Activated B cell treated with CpG ODN at 0.5 μM for 24 hours (primary cell): ENCODE data around the gene ORC1. TPM values are rescaled to one million over a fixed set of nuclear protein-coding genes. Genes with fewer than 3 reads are reported as not detected.

ENCODE experiments used
- ATAC-seq: fragments of 200-7000 bp; cut with Tn5 transposase; one replicate; pipeline ENCODE4 v1.10.0; 2021; ENCODE audit warnings: low read depth, mild to moderate bottlenecking, moderate library complexity
- CTCF ChIA-PET: fragments of 350-600 bp; sonication (Branson Sonifier 250); formaldehyde crosslinking; loops from one replicate; lab custom pipeline; 2021; ENCODE audit warnings: antibody characterized with exemption; lab: Charles Lee
- POLR2A ChIA-PET: fragments of 350-600 bp; sonication (Branson Sonifier 250); formaldehyde crosslinking; loops from one replicate; lab custom pipeline; 2021; ENCODE audit warnings: antibody characterized with exemption; lab: Charles Lee
- DNase-seq: peaks from one replicate; pipeline ENCODE4 v3.0.0; 2022
- H3K27ac Mint-ChIP-seq: one replicate; pipeline ENCODE4 v1.8.0; 2020; ENCODE audit warnings: mixed read lengths
- H3K27me3 Mint-ChIP-seq: one replicate; pipeline ENCODE4 v1.8.0; 2021; ENCODE audit warnings: mixed read lengths
- H3K36me3 Mint-ChIP-seq: one replicate; pipeline ENCODE4 v1.8.0; 2021; ENCODE audit warnings: low read depth, mixed read lengths
- H3K4me1 Mint-ChIP-seq: one replicate; pipeline ENCODE4 v1.8.0; 2021; ENCODE audit warnings: mixed read lengths
- H3K4me3 Mint-ChIP-seq: one replicate; pipeline ENCODE4 v1.8.0; 2020; ENCODE audit warnings: mild to moderate bottlenecking, mixed read lengths
- H3K9me3 Mint-ChIP-seq: one replicate; pipeline ENCODE4 v1.8.0; 2020; ENCODE audit warnings: mixed read lengths
- intact Hi-C: fragments of 100-400 bp; cut with micrococcal nuclease; formaldehyde crosslinking; loops from one replicate; pipeline ENCODE4 v1.15.1; 2024
- total RNA-seq: library from RNA; stranded (reverse); gene quantifications from 2 replicates; pipeline ENCODE4 v1.2.3, GENCODE V29; 2022
- TF ChIP-seq, protein P1 (sequence below): fragments of 200-600 bp; IDR thresholded peaks from one replicate; pipeline ENCODE4 v1.8.0; 2022; ENCODE audit warnings: antibody characterized with exemption, mild to moderate bottlenecking

Gene ORC1
- total RNA-seq, 1 donor from 2014 or later, result 3.2 TPM

DNA sequence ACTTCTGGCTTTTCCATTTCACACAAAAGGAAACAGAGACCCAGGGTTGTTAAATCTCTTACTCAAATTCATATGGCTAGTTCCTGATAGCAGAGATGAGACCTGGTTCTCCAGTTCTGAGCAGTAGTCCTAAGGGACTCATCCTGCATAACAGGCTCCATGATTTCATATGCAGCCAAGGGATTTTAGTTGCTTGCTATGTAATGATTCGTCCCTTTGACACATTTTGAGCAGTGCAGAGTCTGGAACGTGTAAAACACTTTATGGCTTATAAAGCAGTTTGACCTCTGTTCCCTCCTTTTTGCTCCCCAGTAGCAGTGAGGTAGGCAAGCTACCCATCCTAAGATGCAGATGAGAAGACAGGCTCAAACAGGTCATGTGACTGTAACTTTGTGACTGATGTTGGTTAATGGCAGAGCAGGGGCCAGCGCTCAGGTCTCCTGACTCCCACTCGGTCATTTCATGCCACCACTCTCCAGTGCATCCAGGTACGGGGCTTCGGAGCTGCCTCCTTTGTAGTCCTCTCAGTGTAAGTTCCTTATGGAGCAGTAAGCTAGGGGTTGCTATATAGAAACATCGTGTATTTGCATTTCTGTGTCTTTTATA is 62.5 kb downstream of the ORC1 start:
- H3K27ac Mint-ChIP-seq, result no peak overlapping the region
- no peaks in the 10 kb centered on the region for H3K4me1 Mint-ChIP-seq
- CTCF ChIA-PET, result no interaction called here
- H3K36me3 Mint-ChIP-seq, result no peaks in the 10 kb centered on the region
- no peak for DNase-seq
- H3K9me3 Mint-ChIP-seq, result no peaks in the 10 kb centered on the region
- POLR2A ChIA-PET, result interaction anchor here (0.7 kb wide), 1 partner anchor 15 kb away, joined by 5 read pairs; no protein-coding TSS in a partner anchor
- no peak overlapping the region for H3K4me3 Mint-ChIP-seq
- ATAC-seq, result no peak
- peaks cover 2% of the 10 kb centered on the region for H3K27me3 Mint-ChIP-seq
- intact Hi-C loops, result no loop called here
- TF ChIP-seq, protein P1, sequence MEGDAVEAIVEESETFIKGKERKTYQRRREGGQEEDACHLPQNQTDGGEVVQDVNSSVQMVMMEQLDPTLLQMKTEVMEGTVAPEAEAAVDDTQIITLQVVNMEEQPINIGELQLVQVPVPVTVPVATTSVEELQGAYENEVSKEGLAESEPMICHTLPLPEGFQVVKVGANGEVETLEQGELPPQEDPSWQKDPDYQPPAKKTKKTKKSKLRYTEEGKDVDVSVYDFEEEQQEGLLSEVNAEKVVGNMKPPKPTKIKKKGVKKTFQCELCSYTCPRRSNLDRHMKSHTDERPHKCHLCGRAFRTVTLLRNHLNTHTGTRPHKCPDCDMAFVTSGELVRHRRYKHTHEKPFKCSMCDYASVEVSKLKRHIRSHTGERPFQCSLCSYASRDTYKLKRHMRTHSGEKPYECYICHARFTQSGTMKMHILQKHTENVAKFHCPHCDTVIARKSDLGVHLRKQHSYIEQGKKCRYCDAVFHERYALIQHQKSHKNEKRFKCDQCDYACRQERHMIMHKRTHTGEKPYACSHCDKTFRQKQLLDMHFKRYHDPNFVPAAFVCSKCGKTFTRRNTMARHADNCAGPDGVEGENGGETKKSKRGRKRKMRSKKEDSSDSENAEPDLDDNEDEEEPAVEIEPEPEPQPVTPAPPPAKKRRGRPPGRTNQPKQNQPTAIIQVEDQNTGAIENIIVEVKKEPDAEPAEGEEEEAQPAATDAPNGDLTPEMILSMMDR, result no peak

DNA sequence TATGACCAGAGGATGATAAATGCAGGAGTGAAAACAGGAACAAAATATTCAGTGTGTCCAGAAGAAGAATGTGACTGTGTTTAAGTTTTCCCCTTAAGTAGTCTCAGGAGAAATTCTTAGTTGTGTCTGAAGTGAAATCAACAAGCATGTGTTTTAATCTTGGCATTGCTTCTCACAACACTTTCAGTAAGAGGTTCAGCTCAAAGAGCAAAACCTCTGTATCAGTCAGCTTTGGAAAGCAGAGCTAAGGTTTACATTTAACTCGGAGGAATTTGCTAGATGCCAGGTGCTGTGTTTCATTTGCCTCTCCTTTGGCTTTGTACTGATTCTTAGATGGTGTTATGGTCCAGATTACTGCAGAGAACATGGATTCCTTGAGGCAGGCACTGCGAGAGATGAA is 66.8 kb downstream of the ORC1 start:
- Mint-ChIP-seq H3K36me3 (no peaks in the 10 kb centered on the region), H3K4me3 (no peak overlapping the region), H3K4me1 (no peaks in the 10 kb centered on the region), H3K27me3 (peaks cover 2% of the 10 kb centered on the region), H3K27ac (no peak overlapping the region), H3K9me3 (no peaks in the 10 kb centered on the region)
- TF ChIP-seq, protein P1, result no peak
- DNase-seq (no peak), ATAC-seq (no peak)
- ChIA-PET POLR2A (no interaction called here), CTCF (no interaction called here)
- intact Hi-C loops, result no loop called here

DNA sequence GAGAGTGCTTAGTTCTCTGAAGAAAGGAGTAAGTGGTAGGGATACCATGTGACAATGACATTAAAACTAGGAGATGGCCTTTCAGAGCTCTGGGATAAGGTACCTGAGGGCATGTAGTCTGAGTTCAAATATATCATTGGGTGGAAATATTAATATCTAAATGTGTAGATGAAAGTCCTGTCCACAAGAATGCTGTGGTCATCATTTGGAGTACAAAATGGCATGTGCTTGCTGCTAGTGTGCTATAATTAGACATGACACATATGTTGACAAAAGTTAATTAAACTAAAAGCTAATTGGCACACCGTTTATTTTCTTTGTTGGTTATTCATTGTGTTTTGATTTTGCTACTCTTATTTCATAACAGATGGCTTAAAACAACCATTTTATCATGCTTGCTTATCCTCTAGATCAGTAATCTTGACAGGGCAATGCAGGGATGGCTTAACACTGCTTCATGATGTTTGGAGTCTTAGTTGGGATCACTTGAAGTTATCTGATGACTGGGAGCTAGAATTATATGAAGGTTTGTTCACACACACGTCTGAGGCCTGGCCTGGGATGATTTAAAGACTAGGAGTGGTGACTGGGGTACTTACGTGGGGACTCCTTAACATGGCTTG is 69.2 kb downstream of the ORC1 start:
- intact Hi-C loops, result no loop called here
- no peaks in the 10 kb centered on the region for H3K4me1 Mint-ChIP-seq
- H3K36me3 Mint-ChIP-seq, result no peaks in the 10 kb centered on the region
- H3K27ac Mint-ChIP-seq, result no peak overlapping the region
- H3K4me3 Mint-ChIP-seq, result no peak overlapping the region
- TF ChIP-seq, protein P1, result no peak
- no peaks in the 10 kb centered on the region for H3K9me3 Mint-ChIP-seq
- ChIA-PET CTCF (no interaction called here), POLR2A (no interaction called here)
- ATAC-seq, result no peak
- no peak for DNase-seq
- H3K27me3 Mint-ChIP-seq, result peaks cover 2% of the 10 kb centered on the region

DNA sequence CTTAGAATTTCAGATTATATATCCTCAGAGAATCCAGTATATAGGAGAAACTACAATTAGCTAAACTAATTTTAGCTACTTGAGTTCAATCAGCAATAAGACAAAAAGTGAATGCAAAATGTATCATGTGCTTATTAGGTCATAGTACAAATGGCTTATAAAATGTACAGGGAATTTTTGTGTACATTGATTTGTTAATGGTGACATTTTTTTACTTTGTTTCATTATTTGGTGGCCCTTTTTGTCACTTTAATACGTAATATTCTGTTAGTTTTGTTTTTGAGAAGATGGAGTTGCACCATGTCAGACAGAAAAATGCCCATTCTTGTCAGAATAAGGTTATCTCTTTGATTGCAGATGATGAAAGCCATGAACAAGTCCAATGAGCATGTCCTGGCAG is 71.8 kb downstream of the ORC1 start:
- POLR2A ChIA-PET, result no interaction called here
- no peak for ATAC-seq
- Mint-ChIP-seq H3K27me3 (no peaks in the 10 kb centered on the region), H3K4me3 (no peak overlapping the region), H3K27ac (no peak overlapping the region), H3K9me3 (no peaks in the 10 kb centered on the region), H3K36me3 (no peaks in the 10 kb centered on the region), H3K4me1 (no peaks in the 10 kb centered on the region)
- CTCF ChIA-PET, result no interaction called here
- no peak for DNase-seq
- intact Hi-C loops, result no loop called here
- TF ChIP-seq, protein P1, result no peak

DNA sequence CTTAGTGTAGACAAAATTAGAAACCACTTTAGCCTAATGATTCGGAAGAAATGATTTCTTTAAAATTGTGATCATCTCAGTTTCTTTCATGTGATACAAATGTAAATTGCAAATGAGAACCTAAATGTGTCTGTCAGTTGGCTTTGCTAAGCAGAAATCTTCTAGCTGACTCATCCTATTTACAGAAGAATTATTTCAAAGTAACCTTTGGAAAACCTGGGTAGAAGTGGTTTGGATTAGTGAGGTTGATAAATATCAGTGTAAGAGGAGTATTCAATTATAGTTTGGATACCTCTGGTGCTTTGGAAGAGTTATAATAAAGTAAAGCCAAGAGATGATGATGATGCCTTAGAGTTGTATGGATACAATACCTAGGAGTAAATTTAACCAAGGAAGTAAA is 75.6 kb downstream of the ORC1 start:
- ChIA-PET CTCF (no interaction called here), POLR2A (no interaction called here)
- intact Hi-C loops, result no loop called here
- ATAC-seq, result no peak
- H3K9me3 Mint-ChIP-seq, result no peaks in the 10 kb centered on the region
- no peaks in the 10 kb centered on the region for H3K36me3 Mint-ChIP-seq
- H3K27me3 Mint-ChIP-seq, result no peaks in the 10 kb centered on the region
- H3K4me1 Mint-ChIP-seq, result no peaks in the 10 kb centered on the region
- TF ChIP-seq, protein P1, result no peak
- H3K27ac Mint-ChIP-seq, result no peak overlapping the region
- DNase-seq, result no peak
- H3K4me3 Mint-ChIP-seq, result no peak overlapping the region
